HG03139 (cell line): ENCODE data around the gene PTCD2.

Experiments used
- ATAC-seq: cut with Tn5 transposase; IDR thresholded peaks from one replicate; pipeline ENCODE4 v1.9.1; 2021; ENCODE audit not compliant: unreplicated experiment

PTCD2 gene

DNA sequence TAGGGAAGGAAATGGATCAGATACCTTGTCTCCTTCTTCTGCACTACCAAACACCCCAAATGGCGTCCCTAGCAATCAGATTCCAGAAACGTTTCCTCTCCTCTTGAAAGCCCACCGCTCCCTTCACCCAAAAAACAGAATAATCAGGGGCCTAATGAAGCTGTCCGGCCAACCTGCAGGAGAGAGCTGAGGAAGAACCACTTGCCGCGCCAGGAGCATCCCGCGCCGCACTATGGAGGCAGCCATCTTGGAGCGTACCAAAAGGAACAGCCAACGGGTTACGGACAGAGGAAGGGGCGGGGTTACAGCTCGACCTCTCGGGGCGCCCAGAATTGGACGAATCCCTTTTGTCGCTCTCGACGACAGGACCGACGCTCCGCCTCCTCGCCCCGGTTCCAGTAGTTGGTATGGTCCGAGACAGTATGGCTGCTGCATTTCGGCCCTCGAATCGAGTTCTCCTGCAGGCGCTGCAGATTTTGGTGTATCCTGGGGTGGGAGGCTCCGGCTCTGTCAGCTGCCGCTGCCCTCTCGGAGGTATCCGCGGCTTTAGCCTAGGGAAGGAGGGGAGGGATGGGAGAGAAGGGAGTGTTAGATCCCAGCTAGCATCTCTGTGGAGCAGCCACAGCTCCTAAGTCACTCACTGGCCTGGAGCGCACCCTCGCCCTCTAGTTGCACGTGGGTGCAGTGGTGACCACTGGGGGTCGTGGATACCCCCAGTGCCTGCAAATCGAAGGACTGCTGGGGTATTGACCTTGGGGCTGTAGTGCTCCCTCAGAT lies at the start of gene PTCD2, which contains the start of gene MRPS27:
Gene PTCD2, plus strand, starts transcription at position 398 of the 777 bp plus-strand sequence. Its CDS starts 10 bp downstream, at position 408.
Gene MRPS27, minus strand, starts transcription at position 265 of the 777 bp plus-strand sequence. Its CDS starts 19 bp downstream, at position 246.
- ATAC-seq: peak; percentile 99

- ATAC-seq: no peak
These were observed 48.5 kb upstream of the PTCD2 start for GRCh38 chr5:72271702-72272101.

GRCh38 chr5:72272398-72272797 lies 47.8 kb upstream of the PTCD2 start:
- ATAC-seq: no peak

DNA sequence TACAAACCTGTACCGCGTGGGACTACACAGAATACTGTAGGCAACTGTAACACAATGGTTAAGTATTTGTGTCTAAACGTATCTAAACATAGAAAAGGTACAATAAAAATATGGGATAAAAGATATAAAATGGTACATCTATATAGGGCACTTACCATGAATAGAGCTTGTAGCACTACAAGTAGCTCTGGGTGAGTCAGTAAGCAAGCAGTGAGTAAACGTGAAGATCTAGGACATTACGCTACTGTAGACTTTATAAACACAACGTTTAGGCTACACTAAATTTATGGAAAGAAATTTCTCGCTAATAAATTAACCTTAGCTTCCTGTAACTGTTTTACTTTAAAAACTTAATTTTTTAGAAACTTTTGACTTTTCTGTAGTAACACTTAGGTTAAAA lies 46.6 kb upstream of the PTCD2 start:
- no peak for ATAC-seq

- ATAC-seq: no peak
These were observed 43.9 kb upstream of the PTCD2 start for GRCh38 chr5:72276219-72276752.

DNA sequence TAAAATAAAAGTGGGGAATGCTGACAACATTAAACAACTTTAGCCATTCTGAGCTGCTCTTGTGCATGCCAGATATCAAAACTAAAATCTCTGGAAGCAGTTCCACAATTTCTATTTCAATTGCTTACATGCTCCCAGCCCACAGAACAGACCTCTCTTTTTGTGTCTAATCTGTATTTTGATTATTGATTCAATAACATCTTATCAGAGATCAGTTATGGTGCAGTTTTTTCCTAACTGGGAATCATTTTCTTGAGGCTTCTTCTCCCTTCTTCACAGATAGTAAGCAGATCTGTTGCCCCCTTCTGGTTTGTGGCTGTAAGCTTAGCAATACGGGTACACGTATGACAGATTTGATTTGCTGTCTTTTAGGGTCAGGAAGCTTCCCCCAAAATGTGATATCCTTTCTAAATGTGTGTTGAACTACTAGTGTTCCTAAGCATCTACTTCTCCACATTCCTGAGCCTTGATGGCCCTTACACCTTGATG lies 39.5 kb upstream of the PTCD2 start:
- no peak for ATAC-seq

- no peak for ATAC-seq
These were observed 38.8 kb upstream of the PTCD2 start for GRCh38 chr5:72281430-72281763.

GRCh38 chr5:72281764-72282499 lies 38.2 kb upstream of the PTCD2 start:
- ATAC-seq: no peak

DNA sequence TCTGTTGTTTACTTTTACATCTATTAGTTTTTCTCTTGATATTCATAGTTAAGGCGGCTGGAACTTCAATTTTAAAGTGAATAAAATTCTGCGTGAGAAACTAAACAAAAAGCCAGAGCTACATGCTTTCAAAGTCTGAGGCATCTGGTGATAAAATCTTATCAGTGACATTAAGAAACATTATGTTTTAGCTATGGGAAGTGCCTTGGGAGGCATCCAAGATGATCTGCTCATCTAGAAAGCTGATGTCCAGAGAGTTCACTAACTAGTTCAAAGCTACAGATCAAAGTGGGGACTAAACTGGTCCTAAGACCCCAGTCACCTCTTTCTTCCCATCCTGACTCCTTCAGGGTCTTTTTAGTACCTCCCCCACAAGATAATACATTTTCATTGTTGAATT lies 37.3 kb upstream of the PTCD2 start:
- ATAC-seq: no peak

GRCh38 chr5:72283358-72283757 lies 36.8 kb upstream of the PTCD2 start:
- ATAC-seq: no peak

DNA sequence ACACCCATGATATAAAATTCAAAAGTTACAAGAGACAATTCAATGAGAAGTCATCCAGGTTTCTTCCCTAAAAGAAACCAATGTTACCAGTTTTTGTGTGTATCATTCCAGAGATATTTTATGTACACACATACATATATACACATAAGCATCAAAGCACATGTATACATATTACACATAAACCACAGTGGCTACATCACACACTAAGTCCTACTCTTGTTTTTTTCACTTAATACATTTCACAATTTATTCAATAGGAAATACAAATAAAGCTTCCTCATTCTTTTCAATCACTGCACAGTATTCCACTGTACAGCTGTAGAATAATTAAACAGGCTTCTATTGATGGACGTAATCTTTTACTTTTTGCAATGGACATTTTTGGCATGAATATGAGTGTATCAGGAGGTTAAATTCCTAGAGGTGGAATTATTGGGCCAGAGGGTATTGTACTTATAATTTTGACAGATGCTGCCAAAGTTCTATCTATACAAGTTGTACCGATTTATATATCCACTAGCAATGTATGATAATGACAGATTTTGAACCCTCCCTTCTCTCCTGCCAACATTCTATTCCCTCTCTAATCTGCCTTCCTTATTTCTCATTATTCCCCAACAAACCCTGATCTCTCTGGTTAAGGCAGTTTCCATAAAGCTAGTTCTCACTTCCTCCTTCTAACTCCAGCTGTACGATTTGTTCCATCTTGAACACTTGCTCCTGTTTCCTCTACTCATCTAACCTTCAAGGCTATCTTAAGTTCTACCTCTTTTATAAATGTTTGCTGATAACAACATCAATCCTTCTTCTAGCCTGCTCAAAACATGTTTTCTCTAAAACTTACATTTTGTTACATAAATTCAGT lies 35.4 kb upstream of the PTCD2 start:
- no peak for ATAC-seq

DNA sequence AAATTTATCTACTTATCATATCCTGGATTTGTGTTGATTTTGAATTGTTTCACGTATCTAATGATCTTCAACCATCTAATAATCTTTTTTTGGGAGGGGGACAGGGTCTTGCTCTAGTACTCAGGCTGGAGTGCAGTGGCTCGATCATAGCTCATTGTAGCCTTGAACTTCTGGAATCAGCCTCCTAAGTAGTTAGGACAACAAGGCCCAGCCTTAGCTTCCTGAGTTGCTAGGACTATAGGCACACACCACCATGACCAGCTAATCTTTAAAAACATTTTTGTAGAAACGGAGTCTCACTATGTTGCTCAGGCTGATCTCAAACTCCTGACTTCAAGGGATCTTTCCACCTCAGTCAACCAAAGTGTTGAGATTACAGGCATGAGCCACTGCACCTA lies 34.8 kb upstream of the PTCD2 start:
- ATAC-seq: no peak

GRCh38 chr5:72286798-72287197 lies 33.4 kb upstream of the PTCD2 start:
- no peak for ATAC-seq

GRCh38 chr5:72288924-72289323 lies 31.2 kb upstream of the PTCD2 start:
- no peak for ATAC-seq

DNA sequence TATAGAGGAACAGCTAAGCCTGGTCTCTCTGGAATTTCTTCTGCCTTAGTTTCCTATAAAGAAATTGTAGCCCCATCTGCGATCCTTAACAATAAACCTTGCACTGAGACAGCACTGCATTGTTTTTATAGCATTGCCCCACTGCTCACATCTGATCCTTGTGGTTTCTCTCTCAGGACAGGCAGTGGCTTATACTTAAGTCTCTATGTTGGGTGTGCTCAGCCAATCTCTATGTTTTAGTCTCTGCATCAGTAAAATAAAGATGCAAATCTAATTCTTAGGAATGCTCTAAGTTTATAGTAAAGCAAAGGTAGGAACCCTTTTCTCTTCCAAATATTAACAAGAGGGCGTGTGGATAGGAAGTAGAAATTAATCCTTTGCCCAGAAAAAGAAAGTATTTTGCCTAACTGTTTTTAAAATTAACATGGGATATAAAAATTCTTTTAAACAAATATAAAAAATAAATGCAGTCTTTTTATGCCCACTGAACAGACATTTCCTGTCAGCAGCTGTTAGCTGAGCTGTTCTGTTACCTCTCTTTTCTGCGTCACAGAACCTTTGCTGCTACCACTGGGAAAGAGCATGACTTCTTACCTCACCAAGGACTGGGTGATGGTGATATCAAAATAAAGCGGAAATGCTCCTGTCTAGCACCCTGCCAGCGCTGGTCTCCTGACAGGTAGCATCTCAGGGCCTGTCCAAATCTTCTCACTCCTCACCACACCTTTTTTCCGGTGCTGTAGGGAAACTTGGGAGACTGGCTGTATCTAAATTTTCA lies 29.6 kb upstream of the PTCD2 start:
- ATAC-seq: no peak

GRCh38 chr5:72291601-72292000 lies 28.6 kb upstream of the PTCD2 start:
- no peak for ATAC-seq

- ATAC-seq: no peak
These were observed 27.8 kb upstream of the PTCD2 start for GRCh38 chr5:72292411-72292810.

DNA sequence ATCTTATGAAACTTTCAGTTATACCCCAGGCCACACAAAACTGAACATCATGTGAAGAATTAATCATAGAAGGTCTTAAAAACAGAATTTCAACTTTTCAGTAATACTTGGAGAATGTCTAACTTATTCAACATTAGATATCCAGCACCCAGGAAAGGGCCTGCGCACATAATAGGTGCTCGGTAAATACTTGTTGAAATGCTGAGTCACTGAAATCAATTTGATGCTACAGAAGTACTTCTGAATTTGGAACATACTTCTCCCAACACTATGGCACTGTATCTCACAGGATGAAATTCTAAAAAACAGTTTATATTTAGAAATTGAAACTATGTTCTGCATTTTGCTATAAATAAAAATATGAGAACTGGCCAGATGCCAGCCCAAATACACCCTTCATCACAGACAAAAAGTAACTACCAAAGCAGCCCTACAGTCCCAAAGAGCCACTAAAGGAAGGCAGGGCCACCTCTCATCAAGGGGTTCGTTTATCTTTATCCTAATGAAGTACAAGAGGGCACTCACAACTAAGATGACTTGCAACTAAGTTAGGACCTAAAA lies 26.6 kb upstream of the PTCD2 start:
- ATAC-seq: no peak

GRCh38 chr5:72294473-72294872 lies 25.7 kb upstream of the PTCD2 start:
- no peak for ATAC-seq

GRCh38 chr5:72295539-72295938 lies 24.6 kb upstream of the PTCD2 start:
- no peak for ATAC-seq
